Activated naive CD4-positive, alpha-beta T cell treated with anti-CD3 and anti-CD28 coated beads, Interleukin-2, amount 10 ng/mL, durations not matched to agents 7 days and 5 days (primary cell): ENCODE measurements around the gene YBX2.

ENCODE experiments used
- CTCF ChIA-PET: fragments of 350-600 bp; sonication (Branson Sonifier 250); formaldehyde crosslinking; loops from one replicate; lab custom pipeline; 2021; ENCODE audit warnings: antibody characterized with exemption; lab: Charles Lee
- DNase-seq: peaks from one replicate; pipeline ENCODE4 v3.0.0-alpha.2; 2020
- H3K27ac Mint-ChIP-seq: one replicate; pipeline ENCODE4 v1.8.0; 2021; ENCODE audit warnings: mild to moderate bottlenecking, moderate library complexity, mixed read lengths
- H3K27me3 Mint-ChIP-seq: one replicate; pipeline ENCODE4 v1.8.0; 2021; ENCODE audit warnings: mild to moderate bottlenecking, mixed read lengths
- H3K36me3 Mint-ChIP-seq: one replicate; pipeline ENCODE4 v1.8.0; 2021; ENCODE audit warnings: mixed read lengths
- H3K4me1 Mint-ChIP-seq: one replicate; pipeline ENCODE4 v1.8.0; 2021; ENCODE audit warnings: mixed read lengths
- H3K4me3 Mint-ChIP-seq: one replicate; pipeline ENCODE4 v1.8.0; 2021; ENCODE audit warnings: mild to moderate bottlenecking, moderate library complexity, mixed read lengths
- H3K9me3 Mint-ChIP-seq: one replicate; pipeline ENCODE4 v1.8.0; 2021; ENCODE audit warnings: mixed read lengths

The YBX2 gene

GRCh38 chr17:7317161-7317803 is 22.8 kb upstream of the YBX2 start:
- H3K4me1 Mint-ChIP-seq, result peaks cover 35% of the 10 kb centered on the region
- DNase-seq, result no peak
- peak overlapping the region; percentile 76 for H3K27ac Mint-ChIP-seq
- CTCF ChIA-PET, result no interaction called here
- no peaks in the 10 kb centered on the region for H3K27me3 Mint-ChIP-seq
- peaks cover 41% of the 10 kb centered on the region for H3K36me3 Mint-ChIP-seq
- no peaks in the 10 kb centered on the region for H3K9me3 Mint-ChIP-seq
- no peak overlapping the region for H3K4me3 Mint-ChIP-seq

- Mint-ChIP-seq H3K27me3 (no peaks in the 10 kb centered on the region), H3K36me3 (peaks cover 45% of the 10 kb centered on the region), H3K4me1 (peaks cover 47% of the 10 kb centered on the region), H3K9me3 (no peaks in the 10 kb centered on the region), H3K27ac (peak overlapping the region; percentile 95), H3K4me3 (peak overlapping the region; percentile 94)
- DNase-seq, result no peak
- CTCF ChIA-PET, result interaction anchor here (0.8 to 4.7 kb wide), 3 partner anchors 9 to 22 kb away, joined by 3 to 16 read pairs (median 14); partner anchors contain the start of gene ACAP1
Measured at GRCh38 chr17:7315570-7316235, 21.3 kb upstream of the YBX2 start.

DNA sequence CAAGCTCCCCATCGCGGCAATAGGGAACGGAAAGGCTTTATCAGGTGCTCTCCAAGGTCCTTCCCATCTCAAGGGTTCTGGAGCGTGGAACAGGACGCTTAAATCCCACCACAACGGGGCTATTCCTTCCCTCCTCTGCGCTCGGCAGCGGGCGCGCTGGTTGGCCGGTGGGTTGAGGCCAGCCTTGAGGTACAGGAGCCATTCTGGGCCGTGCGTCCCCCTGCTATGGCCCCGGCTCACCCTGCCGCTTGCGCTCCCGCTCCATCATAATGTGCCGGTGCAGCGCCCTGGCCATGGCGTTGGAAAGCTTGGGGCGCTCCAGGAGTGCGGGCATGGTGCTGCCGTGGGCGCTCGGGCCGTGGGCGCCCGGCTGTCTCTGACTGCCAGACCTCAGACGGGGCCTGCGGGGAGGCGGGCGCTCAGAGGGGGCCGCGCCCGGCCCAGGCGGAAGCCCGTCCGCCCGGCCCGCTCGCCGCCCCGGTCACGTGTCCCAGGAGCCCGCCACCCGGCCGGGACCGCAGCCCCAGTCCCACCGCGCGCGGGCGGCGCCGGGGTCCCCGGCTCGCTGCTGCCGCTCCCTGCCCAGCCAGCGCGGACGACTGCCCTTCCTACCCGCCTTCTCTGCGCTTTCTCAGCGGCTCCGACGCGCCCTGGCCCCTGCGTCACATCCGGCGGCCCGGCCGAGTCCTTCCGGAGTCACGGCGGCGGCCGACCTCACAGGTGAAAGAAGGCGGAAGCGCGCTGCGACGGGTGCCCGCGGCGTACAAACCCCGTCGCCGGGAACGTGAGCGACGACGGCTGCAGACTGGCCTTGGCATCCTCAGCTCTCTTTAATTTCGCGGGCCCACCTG is 20.5 kb upstream of the YBX2 start, which contains the start of gene GPS2:
Gene GPS2 (minus strand): TSS at position 642 of the 851 bp plus-strand sequence. CDS start 308 bp downstream, at position 334.
- H3K27me3 Mint-ChIP-seq, result no peaks in the 10 kb centered on the region
- CTCF ChIA-PET, result interaction anchor here (0.7 to 4.7 kb wide), 6 partner anchors 10 to 270 kb away, joined by 3 to 16 read pairs (median 4); partner anchors contain the start of gene ACAP1
- peak; percentile 96 for DNase-seq
- peak within 1 kb of the TSS; percentile 94 for H3K4me3 Mint-ChIP-seq
- peaks cover 53% of the 10 kb centered on the region for H3K36me3 Mint-ChIP-seq
- H3K4me1 Mint-ChIP-seq, result peaks cover 55% of the 10 kb centered on the region
- no peaks in the 10 kb centered on the region for H3K9me3 Mint-ChIP-seq
- H3K27ac Mint-ChIP-seq, result peak within 1 kb of the TSS; percentile 95

GRCh38 chr17:7313890-7314718 is 19.7 kb upstream of the YBX2 start:
- no peak for DNase-seq
- peaks cover 60% of the 10 kb centered on the region for H3K36me3 Mint-ChIP-seq
- H3K9me3 Mint-ChIP-seq, result no peaks in the 10 kb centered on the region
- H3K4me3 Mint-ChIP-seq, result peak overlapping the region; percentile 84
- peak overlapping the region; percentile 89 for H3K27ac Mint-ChIP-seq
- CTCF ChIA-PET, result interaction anchor here (0.7 to 4.7 kb wide), 8 partner anchors 9 to 269 kb away, joined by 3 to 16 read pairs (median 4); partner anchors contain the start of gene ACAP1
- H3K4me1 Mint-ChIP-seq, result peaks cover 63% of the 10 kb centered on the region
- H3K27me3 Mint-ChIP-seq, result no peaks in the 10 kb centered on the region

GRCh38 chr17:7313088-7313889 is 18.9 kb upstream of the YBX2 start:
- Mint-ChIP-seq H3K9me3 (no peaks in the 10 kb centered on the region), H3K4me1 (peaks cover 69% of the 10 kb centered on the region), H3K27ac (peak overlapping the region; percentile 89), H3K36me3 (peaks cover 64% of the 10 kb centered on the region), H3K4me3 (peak overlapping the region; percentile 84), H3K27me3 (no peaks in the 10 kb centered on the region)
- CTCF ChIA-PET, result interaction anchor here (0.9 to 4.7 kb wide), 7 partner anchors 10 to 43 kb away, joined by 3 to 16 read pairs (median 3); partner anchors contain the start of gene ACAP1
- DNase-seq, result no peak

GRCh38 chr17:7312432-7313087 is 18.1 kb upstream of the YBX2 start:
- Mint-ChIP-seq H3K36me3 (peaks cover 60% of the 10 kb centered on the region), H3K9me3 (no peaks in the 10 kb centered on the region), H3K27me3 (no peaks in the 10 kb centered on the region), H3K27ac (peak overlapping the region; percentile 71), H3K4me1 (peaks cover 69% of the 10 kb centered on the region), H3K4me3 (peak overlapping the region; percentile 84)
- DNase-seq, result no peak
- CTCF ChIA-PET, result interaction anchor here (0.9 to 4.7 kb wide), 6 partner anchors 11 to 41 kb away, joined by 3 to 16 read pairs (median 4); partner anchors contain the start of gene ACAP1

- H3K27me3 Mint-ChIP-seq, result no peaks in the 10 kb centered on the region
- peaks cover 58% of the 10 kb centered on the region for H3K36me3 Mint-ChIP-seq
- H3K9me3 Mint-ChIP-seq, result no peaks in the 10 kb centered on the region
- H3K4me1 Mint-ChIP-seq, result peaks cover 72% of the 10 kb centered on the region
- CTCF ChIA-PET, result interaction anchor here (3.7 kb wide), 1 partner anchor 25 kb away, joined by 11 read pairs; the partner anchor contains the start of gene ACAP1
- peak overlapping the region; percentile 100 for H3K27ac Mint-ChIP-seq
- peak overlapping the region; percentile 25 for H3K4me3 Mint-ChIP-seq
- no peak for DNase-seq
Measured at GRCh38 chr17:7311110-7311705, 16.8 kb upstream of the YBX2 start.

GRCh38 chr17:7309628-7310027 is 15.2 kb upstream of the YBX2 start:
- peaks cover 69% of the 10 kb centered on the region for H3K4me1 Mint-ChIP-seq

DNA sequence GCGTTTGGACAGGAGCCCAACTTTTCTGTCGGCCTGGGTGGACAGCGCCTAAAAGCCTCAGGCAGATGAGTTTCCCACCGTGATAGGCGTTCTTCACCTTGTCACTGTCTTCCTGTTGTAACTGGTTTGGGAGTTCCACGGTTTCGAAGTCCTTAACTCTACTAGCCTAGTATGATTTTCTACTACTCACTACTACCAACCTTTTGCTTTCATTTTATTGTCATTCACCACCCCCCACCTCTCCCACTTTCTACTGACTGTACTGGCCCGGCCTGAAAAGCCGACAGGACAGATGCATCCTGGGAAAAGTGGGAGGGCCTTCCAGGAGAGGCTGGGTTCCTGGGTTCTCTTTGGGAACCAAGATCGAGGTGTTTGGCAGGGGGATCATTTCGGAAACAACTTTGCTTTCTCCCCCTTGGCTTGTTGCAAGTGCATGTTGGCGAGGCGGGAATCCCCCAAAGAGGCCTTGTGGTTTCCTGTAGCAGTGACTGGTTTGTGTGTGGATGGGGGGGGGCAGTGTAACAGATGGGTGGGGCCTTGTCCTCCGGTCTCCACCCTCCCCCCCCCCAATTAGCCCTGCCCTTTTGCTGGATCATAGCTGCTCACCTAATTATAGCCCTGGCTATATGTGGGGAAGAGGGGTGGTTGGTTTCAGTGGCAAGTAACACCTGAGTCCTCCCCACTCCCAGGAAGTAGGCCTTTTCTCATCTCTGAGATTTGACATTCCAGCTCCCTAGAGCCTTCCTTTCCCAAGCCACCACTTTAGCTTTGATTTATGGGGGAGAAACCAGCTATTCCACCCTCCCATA is 14.4 kb upstream of the YBX2 start:
- peak overlapping the region; percentile 96 for H3K4me3 Mint-ChIP-seq
- CTCF ChIA-PET, result interaction anchor here (1.6 to 3.7 kb wide), 3 partner anchors 14 to 28 kb away, joined by 3 to 11 read pairs (median 5); partner anchors contain the start of gene ACAP1

More at GRCh38 chr17:7309628-7310027, 15.2 kb upstream of the YBX2 start:
- CTCF ChIA-PET, result interaction anchor here (1.6 to 3.7 kb wide), 3 partner anchors 14 to 27 kb away, joined by 3 to 11 read pairs (median 5); partner anchors contain the start of gene ACAP1
- H3K27ac Mint-ChIP-seq, result peak overlapping the region; percentile 100
- H3K27me3 Mint-ChIP-seq, result no peaks in the 10 kb centered on the region
- no peaks in the 10 kb centered on the region for H3K9me3 Mint-ChIP-seq
- H3K36me3 Mint-ChIP-seq, result peaks cover 55% of the 10 kb centered on the region
- no peak for DNase-seq
- H3K4me3 Mint-ChIP-seq, result peak overlapping the region; percentile 96

DNA sequence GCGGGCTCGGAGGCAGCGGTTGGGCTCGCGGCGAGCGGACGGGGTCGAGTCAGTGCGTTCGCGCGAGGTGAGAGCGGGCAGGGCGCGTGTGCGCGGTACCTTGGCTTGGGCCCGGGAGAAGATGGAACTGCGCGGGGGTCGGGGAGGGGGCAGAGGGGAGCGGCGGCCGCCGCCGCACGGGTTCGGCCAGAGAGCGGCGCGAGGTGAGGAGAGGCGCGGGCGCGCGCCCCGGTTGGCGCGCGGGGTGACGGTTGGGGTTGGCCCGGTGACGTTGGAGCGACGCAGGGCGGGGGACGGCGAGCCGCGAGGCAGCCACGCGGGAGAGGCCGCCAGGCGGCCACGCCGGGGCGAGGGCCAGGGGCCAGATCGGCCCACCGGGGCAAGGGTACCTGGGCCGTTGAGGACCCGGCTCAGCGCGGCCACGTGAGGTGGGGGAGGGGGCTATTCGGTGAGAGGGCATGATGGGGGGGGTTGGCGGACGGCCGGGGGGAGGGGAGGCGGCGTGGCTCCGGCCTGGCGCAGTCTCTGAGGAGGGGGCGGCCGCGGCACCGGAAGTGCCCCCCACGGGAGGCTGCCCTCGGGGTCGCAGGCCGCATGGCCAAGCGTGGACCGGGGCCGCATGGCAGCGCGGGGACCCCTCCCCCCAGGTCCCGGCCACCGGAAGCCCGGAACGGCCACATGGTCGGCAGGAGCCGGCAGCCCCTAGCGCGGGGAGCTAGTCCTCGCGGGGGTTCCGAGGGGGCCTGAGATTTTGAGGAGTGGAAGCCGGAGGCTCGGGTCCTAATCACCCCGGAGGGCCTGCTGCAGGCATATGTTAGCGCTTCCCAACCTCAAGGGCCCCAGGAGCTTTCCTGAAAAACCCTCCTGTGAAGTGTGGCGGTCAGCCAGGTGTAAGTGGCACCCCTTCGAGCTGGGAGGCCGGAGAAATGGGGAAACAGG is 13.5 kb upstream of the YBX2 start:
- Mint-ChIP-seq H3K4me1 (peaks cover 52% of the 10 kb centered on the region), H3K27me3 (peaks cover 4% of the 10 kb centered on the region), H3K36me3 (peaks cover 40% of the 10 kb centered on the region), H3K9me3 (no peaks in the 10 kb centered on the region), H3K4me3 (peak overlapping the region; percentile 96), H3K27ac (peak overlapping the region; percentile 100)
- CTCF ChIA-PET, result interaction anchor here (3.7 kb wide), 1 partner anchor 28 kb away, joined by 11 read pairs; the partner anchor contains the start of gene ACAP1
- peak; percentile 72 for DNase-seq

More for the DNA sequence above, 14.4 kb upstream of the YBX2 start:
- Mint-ChIP-seq H3K27ac (peak overlapping the region; percentile 100), H3K9me3 (no peaks in the 10 kb centered on the region), H3K27me3 (no peaks in the 10 kb centered on the region), H3K36me3 (peaks cover 47% of the 10 kb centered on the region), H3K4me1 (peaks cover 61% of the 10 kb centered on the region)
- peak; percentile 88 for DNase-seq
